Small intestine (tissue), 7 donors: ENCODE measurements around the gene TANC1. TPM values are rescaled to one million over a fixed set of nuclear protein-coding genes. Genes with fewer than 3 reads are reported as not detected.
A peak's percentile ranks its signal among the peaks of the same experiment; 100 is the strongest.

Experiments
- DNase-seq, 2 donors: peaks; one replicate each; pipeline versions ENCODE4 v3.0.0 to v3.0.0-alpha.2; 2013
- FAIRE-seq: peaks from 2 replicates; lab custom pipeline; 2012; peaks lifted over from hg19 to GRCh38; lab: Jason Lieb, UNC
- H3K27ac ChIP-seq, 3 donors: one replicate each; pipeline ENCODE4 v1.5.1; 2013; ENCODE audit warnings: low read length in 2 of 3, mild to moderate bottlenecking in 2 of 3, control low read depth in 1 of 3, inconsistent platforms in 1 of 3, low read depth in 1 of 3, moderate library complexity in 1 of 3
- H3K27me3 ChIP-seq, 3 donors: one replicate each; pipeline ENCODE4 v1.6.1; 2013; ENCODE audit warnings: low read length in 3 of 3, inconsistent platforms in 1 of 3; ENCODE audit not compliant: control insufficient read depth in 3 of 3, insufficient read depth in 3 of 3
- H3K36me3 ChIP-seq, 3 donors: one replicate each; pipeline ENCODE4 v1.6.1; 2013; ENCODE audit warnings: low read length in 3 of 3, inconsistent platforms in 1 of 3, low read depth in 1 of 3, mild to moderate bottlenecking in 1 of 3, moderate library complexity in 1 of 3; ENCODE audit not compliant: control insufficient read depth in 3 of 3, insufficient read depth in 2 of 3
- H3K4me1 ChIP-seq, 3 donors: one replicate each; pipeline ENCODE4 v1.6.1; 2013; ENCODE audit warnings: low read length in 2 of 3, inconsistent platforms in 1 of 3, low read depth in 1 of 3, mild to moderate bottlenecking in 1 of 3, moderate library complexity in 1 of 3; ENCODE audit not compliant: control insufficient read depth in 3 of 3, insufficient read depth in 2 of 3
- H3K4me3 ChIP-seq, 3 donors: one replicate each; pipeline ENCODE4 v1.5.1; 2013; ENCODE audit warnings: low read length in 3 of 3, control low read depth in 1 of 3, inconsistent platforms in 1 of 3, low read depth in 1 of 3, mild to moderate bottlenecking in 1 of 3, moderate library complexity in 1 of 3
- H3K9me3 ChIP-seq, 2 donors: one replicate each; pipeline ENCODE4 v1.6.1; 2013; ENCODE audit warnings: low read depth in 1 of 2, low read length in 1 of 2; ENCODE audit not compliant: control insufficient read depth in 2 of 2, insufficient read depth in 1 of 2
- WGBS, 3 donors: extraction: QIAGEN DNeasy Blood & Tissue Kit; methylation state at CpG; one replicate each; pipeline ENCODE4 v1.1.7; 2013; 5-methylcytosine and 5-hydroxymethylcytosine counted together
- polyA plus RNA-seq, 4 donors: library from polyadenylated mRNA; stranded (reverse) in 3 of 4; unstranded in 1 of 4; fragments of 200-250 nt in 3 of 4; fragments of 120-200 nt in 1 of 4; gene quantifications; one replicate each; pipeline versions ENCODE4 v1.2.1 to v1.2.3, GENCODE V29; 2013
- donor health status: healthy with polysubstance abuse.
- donor health status: control.
- donor health status: control.
- donor health status: Bipolar disorder and iron deficiency.
- donor health status: healthy.

TANC1 gene
- polyA plus RNA-seq, 4 donors: 7.4 to 14.7 (median 8.8) TPM

DNA sequence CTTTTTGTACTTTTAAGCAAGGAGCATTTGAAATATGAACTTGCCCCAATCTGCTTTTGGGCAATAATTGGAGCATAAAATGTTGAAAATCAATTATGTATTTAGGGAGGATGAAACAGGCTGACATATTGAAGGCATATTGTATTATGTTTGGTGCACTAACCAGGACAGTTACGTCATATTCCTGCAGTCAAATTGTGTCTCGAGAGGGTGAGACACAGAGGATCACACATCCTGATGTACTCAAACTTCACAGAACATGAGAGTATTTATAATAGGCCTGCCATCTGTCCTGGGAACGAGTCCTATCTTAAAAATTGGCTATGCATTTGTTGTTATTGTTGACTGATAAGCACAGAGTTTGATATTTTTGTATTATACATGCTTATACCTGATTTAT, 44.7 kb downstream of the TANC1 start:
- DNase-seq: no peak
- 66 to 80% (median 72%) methylated on average over 3 of the region's 3 CpGs for WGBS, 3 donors
- H3K27me3 ChIP-seq: no peaks in the 10 kb centered on the region
- no peak for FAIRE-seq
- H3K4me3 ChIP-seq: no peak overlapping the region
- no peak overlapping the region for H3K27ac ChIP-seq
- peaks cover 0 to 23% of the 10 kb centered on the region in 2 donors for H3K9me3 ChIP-seq
- H3K36me3 ChIP-seq: peaks cover 0 to 12% (median 0%) of the 10 kb centered on the region in 3 donors
- H3K4me1 ChIP-seq: no peaks in the 10 kb centered on the region

GRCh38 chr2:159015174-159015573, 46.7 kb downstream of the TANC1 start:
- FAIRE-seq (no peak), DNase-seq (no peak)
- Histone ChIP-seq H3K4me1 (peaks cover 0 to 3% (median 0%) of the 10 kb centered on the region in 3 donors), H3K4me3 (no peak overlapping the region), H3K9me3 (peaks cover 0 to 23% of the 10 kb centered on the region in 2 donors), H3K27ac (no peak overlapping the region), H3K36me3 (peaks cover 0 to 15% (median 0%) of the 10 kb centered on the region in 3 donors), H3K27me3 (no peaks in the 10 kb centered on the region)
- 91 to 93% (median 93%) methylated on average over 2 of the region's 2 CpGs for WGBS, 3 donors

DNA sequence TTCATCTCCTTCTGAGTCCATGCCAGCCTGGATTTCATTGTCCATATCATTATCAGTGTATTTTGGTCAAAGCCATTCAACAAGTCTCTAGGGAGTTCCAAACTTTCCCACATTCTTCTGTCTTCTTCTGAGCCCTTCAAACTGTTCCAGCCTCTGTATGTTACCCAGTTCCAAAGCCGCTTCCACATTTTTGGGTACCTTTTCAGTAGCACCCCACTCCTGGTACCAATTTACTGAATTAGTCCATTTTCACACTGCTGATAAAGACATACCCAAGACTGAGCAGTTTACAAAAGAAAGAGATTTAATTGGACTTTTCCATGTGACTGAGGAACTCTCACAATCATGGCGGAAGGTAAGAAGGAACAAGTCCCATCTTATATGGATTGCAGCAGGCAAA, 47.4 kb downstream of the TANC1 start:
- FAIRE-seq (no peak), DNase-seq (no peak)
- H3K27me3 ChIP-seq: no peaks in the 10 kb centered on the region
- 93 to 100% (median 97%) methylated on average over 2 of the region's 2 CpGs for WGBS, 3 donors
- H3K36me3 ChIP-seq: peaks cover 0 to 15% (median 0%) of the 10 kb centered on the region in 3 donors
- peaks cover 0 to 3% (median 0%) of the 10 kb centered on the region in 3 donors for H3K4me1 ChIP-seq
- H3K4me3 ChIP-seq: no peak overlapping the region
- H3K9me3 ChIP-seq: peaks cover 0 to 23% of the 10 kb centered on the region in 2 donors
- H3K27ac ChIP-seq: no peak overlapping the region

GRCh38 chr2:159017837-159018236, 49.4 kb downstream of the TANC1 start:
- WGBS, 3 donors: 94 to 97% (median 96%) methylated on average over 5 of the region's 5 CpGs
- FAIRE-seq (no peak), DNase-seq (no peak)
- Histone ChIP-seq H3K27ac (no peak overlapping the region), H3K36me3 (peaks cover 0 to 9% (median 0%) of the 10 kb centered on the region in 3 donors), H3K9me3 (peaks cover 0 to 23% of the 10 kb centered on the region in 2 donors), H3K4me3 (no peak overlapping the region), H3K27me3 (no peaks in the 10 kb centered on the region), H3K4me1 (peaks cover 0 to 3% (median 0%) of the 10 kb centered on the region in 3 donors)

- H3K36me3 ChIP-seq: peaks cover 0 to 9% (median 0%) of the 10 kb centered on the region in 3 donors
- H3K27me3 ChIP-seq: no peaks in the 10 kb centered on the region
- peaks cover 0 to 19% of the 10 kb centered on the region in 2 donors for H3K9me3 ChIP-seq
- DNase-seq: peak; percentile 67 to 70
- no peak for FAIRE-seq
- no peak overlapping the region for H3K4me3 ChIP-seq
- H3K4me1 ChIP-seq: peaks cover 0 to 3% (median 0%) of the 10 kb centered on the region in 3 donors
- 22 to 58% (median 49%) methylated on average over 6 of the region's 6 CpGs for WGBS, 3 donors
- no peak overlapping the region for H3K27ac ChIP-seq
Measured at GRCh38 chr2:159019021-159019420, 50.6 kb downstream of the TANC1 start.

- no peak for FAIRE-seq
- H3K9me3 ChIP-seq: no peaks in the 10 kb centered on the region
- H3K4me3 ChIP-seq: no peak overlapping the region
- peaks cover 0 to 3% (median 0%) of the 10 kb centered on the region in 3 donors for H3K36me3 ChIP-seq
- no peak for DNase-seq
- no peak overlapping the region for H3K27ac ChIP-seq
- no peaks in the 10 kb centered on the region for H3K27me3 ChIP-seq
- 93 to 95% (median 95%) methylated on average over 5 of the region's 5 CpGs for WGBS, 3 donors
- peaks cover 0 to 3% (median 0%) of the 10 kb centered on the region in 3 donors for H3K4me1 ChIP-seq
Measured at GRCh38 chr2:159022019-159022418, 53.6 kb downstream of the TANC1 start.

DNA sequence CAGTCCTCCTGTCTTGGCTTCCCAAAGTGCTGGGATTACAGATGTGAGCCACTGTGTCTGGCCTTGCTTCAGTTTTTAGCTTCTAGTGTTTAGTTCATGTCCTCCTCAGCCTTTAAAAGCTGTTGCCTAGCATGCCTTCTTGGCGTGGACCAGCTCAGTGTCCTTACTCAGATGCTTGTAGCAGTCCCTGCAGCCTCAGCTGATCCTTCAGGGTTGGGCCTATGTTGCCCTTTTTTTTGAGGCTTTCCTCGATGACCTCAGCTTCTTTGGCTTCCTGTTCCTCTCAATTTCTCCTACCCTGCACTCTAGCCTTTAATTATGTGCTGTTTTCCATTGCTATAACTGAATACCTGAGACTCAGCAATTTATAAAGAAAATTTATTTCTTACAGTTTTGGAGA, 57.7 kb downstream of the TANC1 start:
- 38 to 74% (median 67%) methylated on average over 2 of the region's 2 CpGs for WGBS, 3 donors
- no peaks in the 10 kb centered on the region for H3K36me3 ChIP-seq
- no peaks in the 10 kb centered on the region for H3K9me3 ChIP-seq
- H3K27me3 ChIP-seq: no peaks in the 10 kb centered on the region
- H3K4me3 ChIP-seq: no peak overlapping the region
- FAIRE-seq: no peak
- no peak for DNase-seq
- no peak overlapping the region for H3K27ac ChIP-seq
- peaks cover 0 to 8% (median 8%) of the 10 kb centered on the region in 3 donors for H3K4me1 ChIP-seq

GRCh38 chr2:159028776-159029175, 60.3 kb downstream of the TANC1 start:
- WGBS, 3 donors: 86 to 90% (median 89%) methylated on average over 1 of the region's 1 CpG
- H3K36me3 ChIP-seq: no peaks in the 10 kb centered on the region

GRCh38 chr2:159029936-159030335, 61.5 kb downstream of the TANC1 start:
- peak overlapping the region in 1 of 3 donors; percentile 0 for H3K27ac ChIP-seq
- H3K4me3 ChIP-seq: no peak overlapping the region
- no peaks in the 10 kb centered on the region for H3K27me3 ChIP-seq
- DNase-seq (no peak), FAIRE-seq (no peak)
- WGBS, 3 donors: 71 to 85% (median 79%) methylated on average over 2 of the region's 2 CpGs
- H3K36me3 ChIP-seq: no peaks in the 10 kb centered on the region
- H3K9me3 ChIP-seq: no peaks in the 10 kb centered on the region
- H3K4me1 ChIP-seq: peaks cover 0 to 17% (median 14%) of the 10 kb centered on the region in 3 donors

More at GRCh38 chr2:159028776-159029175, 60.3 kb downstream of the TANC1 start:
- no peaks in the 10 kb centered on the region for H3K9me3 ChIP-seq
- DNase-seq (no peak), FAIRE-seq (no peak)
- no peaks in the 10 kb centered on the region for H3K27me3 ChIP-seq
- peaks cover 0 to 17% (median 14%) of the 10 kb centered on the region in 3 donors for H3K4me1 ChIP-seq
- no peak overlapping the region for H3K27ac ChIP-seq
- H3K4me3 ChIP-seq: no peak overlapping the region
